GM18870 (cell line): ENCODE measurements around the gene LIG4.
"Not testable (repeated sequence)": the region's sequence is repeated elsewhere in the genome, so short reads cannot be mapped to it uniquely, and the experiment has no call there.

Source experiments
- ATAC-seq: cut with Tn5 transposase; IDR thresholded peaks from one replicate; pipeline ENCODE4 v1.9.1; 2021; ENCODE audit warnings: moderate library complexity; ENCODE audit not compliant: unreplicated experiment

Gene LIG4

GRCh38 chr13:108215436-108215835 lies at the start of gene LIG4:
TSS of gene LIG4 (minus strand) at chr13:108215536. CDS start at chr13:108211268, 4,268 bp downstream.
- peak; percentile 43 for ATAC-seq

DNA sequence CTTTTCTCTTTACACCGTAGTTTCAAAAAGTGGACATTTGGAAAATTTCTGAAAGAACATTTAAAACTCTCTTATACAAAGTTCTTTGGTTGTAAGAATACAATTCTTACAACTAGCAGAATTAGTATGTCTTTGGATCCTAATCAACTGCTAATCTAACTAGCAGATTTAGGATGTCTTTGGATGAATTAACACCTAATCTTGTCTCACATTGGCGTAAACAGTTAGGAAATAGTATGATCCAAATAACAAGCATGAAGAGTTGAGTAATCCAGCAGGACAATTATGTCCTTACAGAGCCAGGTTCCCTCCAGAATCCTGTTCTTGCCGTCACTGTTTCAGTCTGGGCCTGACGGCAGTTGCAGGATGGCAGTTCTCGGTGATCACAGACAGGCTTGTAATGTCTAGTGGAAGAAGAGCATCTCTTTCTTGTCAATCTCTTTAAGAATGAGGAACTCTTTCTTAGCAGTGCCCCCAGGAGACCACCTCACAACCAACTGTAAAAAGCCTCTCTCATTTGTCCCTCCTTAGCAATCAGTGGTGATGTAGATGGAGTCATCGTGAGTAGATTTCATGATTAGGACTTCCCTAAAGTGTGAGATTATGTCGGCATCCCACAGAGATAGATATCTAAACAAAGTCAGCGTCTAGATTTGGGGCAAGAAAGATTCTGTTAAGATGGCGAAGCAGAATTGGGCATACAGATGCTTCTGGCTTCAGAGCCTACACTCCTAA lies 48.5 kb upstream of the LIG4 start:
- no peak for ATAC-seq

GRCh38 chr13:108257248-108257647 lies 41.9 kb upstream of the LIG4 start:
- ATAC-seq: no peak

DNA sequence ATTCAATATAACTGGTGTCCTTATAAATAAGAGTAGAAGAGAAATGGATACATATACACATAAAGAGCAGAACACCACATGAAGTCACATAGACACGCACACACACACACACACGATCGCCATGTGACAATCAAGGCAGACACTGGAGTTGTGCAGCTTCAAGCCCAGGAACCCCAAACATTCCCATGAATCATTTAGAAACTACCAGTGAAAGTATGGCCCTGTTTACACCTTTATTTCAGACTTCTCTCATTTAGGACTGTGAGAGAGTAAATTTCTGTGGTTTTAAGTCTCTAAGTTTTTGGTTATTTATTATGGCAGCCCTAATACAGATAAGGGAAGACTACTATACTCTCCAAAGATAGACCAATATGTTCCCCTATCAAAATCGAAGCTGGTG lies 33.8 kb upstream of the LIG4 start:
- ATAC-seq: peak; percentile 75

GRCh38 chr13:108230377-108230776 lies 15.0 kb upstream of the LIG4 start:
- no peak for ATAC-seq

DNA sequence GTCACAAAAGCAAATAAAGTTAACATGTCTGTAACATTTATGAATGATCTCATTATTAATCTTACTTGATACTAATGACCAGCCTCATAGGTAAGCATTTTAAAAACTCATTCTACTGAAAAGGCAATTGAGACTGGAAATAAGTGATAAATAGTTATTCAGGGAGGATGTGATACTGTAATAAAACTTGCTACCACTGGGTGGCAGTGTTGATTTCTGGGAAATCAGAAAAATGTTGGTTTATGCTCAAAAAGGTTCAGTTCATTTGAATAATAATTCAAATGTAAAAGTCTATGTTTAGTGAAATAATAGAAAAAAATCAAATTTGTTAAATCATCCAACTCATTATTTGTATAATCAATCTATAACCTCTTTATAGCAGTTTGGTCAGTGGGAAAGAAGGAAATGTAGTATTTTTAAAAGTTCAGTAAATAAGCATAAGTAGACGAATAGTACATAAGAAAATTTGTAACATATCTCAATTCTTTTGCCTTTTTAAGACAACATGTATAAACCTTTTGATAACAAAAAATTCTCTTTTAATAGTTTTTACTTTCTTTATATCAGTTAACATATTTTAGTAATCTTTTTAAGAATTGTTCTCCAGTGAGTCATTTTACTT lies 12.4 kb upstream of the LIG4 start:
- no peak for ATAC-seq

GRCh38 chr13:108226184-108226583 lies 10.8 kb upstream of the LIG4 start:
- peak; percentile 32 for ATAC-seq

DNA sequence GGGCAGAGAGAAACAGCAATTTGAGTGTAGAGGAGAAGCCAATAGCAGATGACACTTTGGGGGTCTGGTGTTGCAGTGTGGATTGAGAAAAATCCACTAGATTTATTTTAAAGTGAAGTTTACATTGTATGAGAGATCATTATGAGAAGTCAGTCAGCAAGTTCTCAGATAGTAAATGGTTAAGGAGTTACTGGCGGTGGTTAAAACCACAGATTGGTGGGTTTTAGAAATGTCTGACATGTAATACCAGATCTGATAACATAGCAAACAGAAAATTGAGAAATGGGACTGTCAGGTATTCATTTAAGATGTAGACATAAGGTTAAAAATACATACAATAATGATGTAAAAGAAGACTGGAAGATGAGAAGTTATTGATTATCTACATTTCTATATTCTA lies 10.1 kb upstream of the LIG4 start:
- peak; percentile 65 for ATAC-seq

DNA sequence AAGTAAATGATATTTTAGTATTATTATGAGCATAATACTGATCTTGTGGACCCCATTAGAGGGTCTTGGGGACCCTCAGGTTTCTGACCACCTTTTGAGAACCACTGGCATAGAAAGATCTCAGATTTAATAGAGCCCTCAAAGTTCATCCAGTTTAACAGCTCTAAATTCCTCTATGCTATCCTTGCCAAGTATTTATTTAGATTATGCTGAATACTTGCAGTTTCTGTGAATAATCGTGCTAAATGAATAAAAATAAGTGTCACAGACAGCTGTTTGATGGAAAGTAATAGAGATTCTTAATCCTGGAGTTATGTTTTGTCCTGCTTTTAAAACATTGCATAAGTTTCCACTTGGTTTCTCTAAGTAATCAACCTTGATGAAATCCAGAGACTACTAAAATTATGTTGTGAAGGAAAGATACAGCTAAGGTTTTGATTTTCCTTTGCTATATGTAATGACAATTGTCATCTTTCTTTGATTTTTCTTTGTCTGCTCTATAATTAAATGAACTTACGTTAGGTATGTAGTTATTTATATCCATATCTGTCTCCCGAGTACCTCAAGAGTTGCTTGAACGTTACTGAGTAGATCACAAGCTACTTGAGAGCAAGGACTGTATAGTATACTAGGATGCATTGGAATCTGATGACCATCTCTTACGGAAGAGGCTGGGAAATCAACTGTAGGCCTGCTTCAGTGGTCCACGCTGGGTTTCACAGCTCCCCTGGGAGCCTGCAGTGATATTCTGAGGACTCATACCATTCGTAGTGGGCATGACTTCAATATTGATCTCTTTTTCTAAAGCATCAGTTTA lies 8.6 kb upstream of the LIG4 start:
- no peak for ATAC-seq

DNA sequence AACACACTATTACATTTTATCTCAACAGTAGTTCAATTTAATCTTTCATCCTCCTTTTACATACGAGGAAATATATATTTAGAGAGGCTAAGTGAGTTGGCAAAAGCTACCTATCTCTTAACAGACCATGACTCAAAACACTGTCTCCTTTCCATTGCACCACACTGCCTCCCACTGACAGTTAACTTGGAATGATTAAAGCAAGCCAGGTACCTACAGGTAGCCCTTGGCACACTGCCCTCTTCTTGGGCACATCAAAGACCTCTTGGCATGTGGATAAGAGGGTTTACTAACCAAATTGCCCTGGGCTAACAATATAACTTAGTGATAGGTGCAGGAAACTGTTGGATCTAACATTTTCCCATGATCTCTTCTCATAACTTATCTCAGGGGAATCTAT lies 4.7 kb upstream of the LIG4 start:
- no peak for ATAC-seq

GRCh38 chr13:108218044-108218974 lies 3.0 kb upstream of the LIG4 start, which contains the start of gene ABHD13:
TSS of gene ABHD13 (plus strand) at chr13:108218392. CDS start at chr13:108229219, 10,827 bp downstream.
- peak; percentile 73 for ATAC-seq

DNA sequence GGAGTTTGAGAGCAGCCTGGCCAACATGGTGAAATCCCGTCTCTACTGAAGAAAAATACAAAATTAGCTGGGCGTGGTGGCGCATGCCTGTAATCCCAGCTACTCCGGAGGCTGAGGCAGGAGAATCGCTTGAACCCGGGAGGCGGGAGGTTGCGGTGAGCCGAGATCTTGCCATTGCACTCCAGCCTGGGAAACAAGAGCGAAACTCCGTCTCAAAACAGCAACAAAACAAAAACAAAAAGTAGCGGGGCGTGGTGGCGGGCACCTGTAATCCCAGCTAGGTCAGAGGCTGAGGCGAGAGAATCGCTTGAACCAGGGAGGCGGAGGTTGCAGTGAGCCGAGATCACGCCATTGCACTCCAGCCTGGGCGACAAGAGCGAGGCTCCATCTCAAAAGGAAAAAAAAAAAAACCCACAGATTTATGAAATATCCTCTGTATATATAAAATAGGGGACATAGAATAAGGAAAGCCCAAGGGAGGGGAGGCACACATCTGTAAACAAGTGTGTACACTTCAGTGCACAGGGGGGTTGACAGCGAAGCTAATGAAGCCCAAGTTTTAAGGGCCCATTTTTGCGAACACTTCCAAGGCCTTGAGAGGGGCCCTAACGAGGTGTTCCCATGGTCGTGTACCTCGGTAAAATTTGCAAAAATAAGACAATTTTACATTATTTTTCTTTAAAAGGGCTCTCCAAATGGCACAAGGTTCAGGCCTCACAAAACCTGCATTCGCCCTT lies 2.1 kb upstream of the LIG4 start:
- not testable (repeated sequence) for ATAC-seq

GRCh38 chr13:108214441-108215271 lies 680 bp downstream of the LIG4 start:
- no peak for ATAC-seq

DNA sequence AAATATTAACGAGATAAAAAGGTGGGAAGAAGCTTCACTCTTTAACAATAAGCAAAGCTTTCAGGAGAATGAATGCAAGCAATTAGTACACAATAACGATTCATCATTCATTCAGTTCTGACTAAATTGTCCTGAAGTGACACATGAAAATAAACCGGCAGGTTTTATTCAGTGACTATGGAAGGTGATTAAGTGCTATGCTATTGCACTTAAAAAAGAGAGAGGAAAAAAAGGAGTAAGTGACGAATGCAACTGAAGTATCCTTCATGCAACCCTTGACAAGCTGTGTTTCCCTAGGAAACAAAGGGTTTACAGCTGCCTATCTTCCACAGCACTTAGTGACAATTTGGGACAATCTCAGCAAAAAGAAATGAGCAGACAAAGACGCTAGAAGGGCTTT lies 1.4 kb downstream of the LIG4 start:
- no peak for ATAC-seq

GRCh38 chr13:108212886-108213285 lies 2.5 kb downstream of the LIG4 start:
- ATAC-seq: peak; percentile 52

- no peak for ATAC-seq
Measured at GRCh38 chr13:108210551-108210950, 4.8 kb downstream of the LIG4 start.

GRCh38 chr13:108200781-108201398 lies 14.4 kb downstream of the LIG4 start:
- no peak for ATAC-seq

- no peak for ATAC-seq
Measured at GRCh38 chr13:108195861-108196260, 19.5 kb downstream of the LIG4 start.

DNA sequence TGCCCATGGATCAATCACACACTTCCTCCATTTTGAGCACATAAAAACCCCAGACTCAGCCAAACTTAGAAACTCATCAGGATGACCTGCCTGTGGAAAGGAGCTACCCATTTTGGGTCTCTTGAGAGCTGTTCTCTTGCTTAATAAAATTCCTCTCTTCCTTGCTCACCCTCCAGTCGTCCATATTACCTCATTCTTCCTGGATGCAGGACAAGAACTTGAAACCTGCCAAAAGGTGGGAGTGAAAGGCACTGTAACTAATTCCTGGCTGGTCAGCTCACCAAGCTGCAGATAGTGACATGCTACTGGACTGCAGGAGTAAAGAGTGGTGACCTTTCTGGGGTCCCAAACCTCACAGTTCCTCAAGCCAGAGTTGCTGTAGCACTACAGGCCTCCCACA lies 20.2 kb downstream of the LIG4 start:
- ATAC-seq: no peak
